Suprapubic skin (tissue), 4 donors: ENCODE results near the gene EXD3. TPM values are rescaled to one million over a fixed set of nuclear protein-coding genes. Genes with fewer than 3 reads are reported as not detected.

Source experiments
- DNase-seq, 2 donors: peaks; one replicate each; pipeline ENCODE4 v3.0.0-alpha.2; 2019; ENCODE audit warnings: low spot score in 2 of 2
- H3K27ac ChIP-seq: fragments of 200-600 bp; sonication (generic); one replicate; pipeline ENCODE4 v1.5.1; 2019
- H3K27me3 ChIP-seq: fragments of 200-600 bp; sonication (generic); one replicate; pipeline ENCODE4 v1.5.1; 2019
- H3K36me3 ChIP-seq: fragments of 200-600 bp; sonication (generic); one replicate; pipeline ENCODE4 v1.5.1; 2019
- H3K4me1 ChIP-seq: fragments of 200-600 bp; sonication (generic); one replicate; pipeline ENCODE4 v1.5.1; 2019
- H3K4me3 ChIP-seq: fragments of 200-600 bp; sonication (generic); one replicate; pipeline ENCODE4 v1.5.1; 2019; ENCODE audit warnings: mild to moderate bottlenecking
- H3K9me3 ChIP-seq: fragments of 200-600 bp; sonication (generic); one replicate; pipeline ENCODE4 v1.5.1; 2019
- EP300 ChIP-seq: sonication (generic); formaldehyde crosslinking; IDR thresholded peaks from one replicate; pipeline ENCODE4 v1.6.1; 2017; ENCODE audit warnings: antibody characterized with exemption
- POLR2A ChIP-seq, 2 donors: fragments of 450-650 bp; IDR thresholded peaks; one replicate each; pipeline ENCODE4 v1.6.1; 2017; ENCODE audit warnings: antibody characterized with exemption in 2 of 2, mild to moderate bottlenecking in 2 of 2, moderate library complexity in 2 of 2
- POLR2AphosphoS5 ChIP-seq, 3 donors: sonication (generic); formaldehyde crosslinking; IDR thresholded peaks; one replicate each; pipeline ENCODE4 v1.6.1; 2017; ENCODE audit warnings: antibody characterized with exemption in 3 of 3
- WGBS: methylation state at CpG from one replicate; pipeline ENCODE4 v1.1.5; 2018; 5-methylcytosine and 5-hydroxymethylcytosine counted together
- total RNA-seq, 4 donors: library from RNA; depleted of rRNA; stranded (reverse); fragments of >200 nt; gene quantifications; one replicate each; pipeline ENCODE4 v1.1.0, GENCODE V29; 2016
- TF ChIP-seq, protein P1 (sequence below), 2 donors: fragments of 200-600 bp in 1 of 2; fragments of 450-650 bp in 1 of 2; sonication (generic) in 1 of 2; IDR thresholded peaks; one replicate each; pipeline ENCODE4 v1.5.1; 2016 to 2019; ENCODE audit warnings: antibody characterized with exemption in 2 of 2, mild to moderate bottlenecking in 1 of 2, moderate library complexity in 1 of 2

The EXD3 gene
- total RNA-seq, 4 donors from 2014 or later: 7.3 to 54.0 (median 16.4) TPM

DNA sequence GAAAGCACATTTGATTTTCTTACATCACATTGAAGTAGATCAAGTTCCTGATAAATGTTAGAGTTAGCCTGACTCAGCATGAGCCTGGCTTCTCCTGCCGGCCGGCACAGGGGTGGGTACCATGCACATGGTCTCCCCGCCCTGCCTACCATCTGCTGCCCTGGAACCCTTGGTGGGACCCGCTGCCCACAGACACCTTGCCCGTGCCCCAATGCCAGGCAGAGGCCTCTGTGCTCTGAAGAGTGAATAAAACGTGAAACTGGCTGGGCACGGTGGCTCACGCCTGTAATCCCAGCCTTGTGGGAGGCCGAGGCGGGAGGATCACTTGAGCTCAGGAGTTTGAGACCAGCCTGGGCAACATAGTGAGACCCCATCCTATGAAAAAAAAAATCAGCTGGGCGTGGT lies 17.3 kb downstream of the EXD3 start:
- WGBS: 97% methylated on average over 10 of the region's 11 CpGs
- no peaks in the 10 kb centered on the region for H3K9me3 ChIP-seq
- no peak overlapping the region for H3K27ac ChIP-seq

DNA sequence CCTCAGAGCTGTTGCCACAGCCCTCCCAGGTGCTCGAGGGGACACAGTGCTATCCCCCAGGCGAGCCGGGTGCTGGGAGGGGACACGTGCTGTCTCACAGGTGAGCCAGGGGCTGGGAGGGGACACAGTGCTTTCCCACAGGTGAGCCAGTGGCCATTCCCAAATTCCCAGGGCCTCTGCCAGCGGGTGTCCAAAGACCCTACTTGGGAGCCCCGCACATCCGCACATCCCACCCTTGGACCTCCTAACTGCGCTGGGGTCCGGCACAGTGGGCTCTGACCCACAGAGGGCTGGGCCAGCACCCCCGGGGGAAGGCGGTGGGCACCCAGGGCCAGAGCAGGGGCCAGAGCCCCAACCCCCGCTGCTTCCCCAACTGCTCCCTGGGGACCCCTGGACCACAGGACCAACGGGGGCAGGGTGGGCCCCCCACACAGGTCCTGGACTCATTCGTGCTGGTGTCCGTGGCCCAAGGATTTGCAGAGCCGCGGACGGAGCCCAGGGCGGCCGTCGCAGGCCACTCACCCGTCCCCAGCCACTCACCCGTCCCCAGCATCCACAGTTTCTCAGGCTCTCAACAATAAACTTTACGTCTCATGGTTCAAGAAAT lies 17.9 kb downstream of the EXD3 start:
- DNase-seq: no peak
- WGBS: 95% methylated on average over 12 of the region's 24 CpGs
- H3K27ac ChIP-seq: no peak overlapping the region
- TF ChIP-seq POLR2A (IDR thresholded peaks at IDR 0.05): no peak
- TF ChIP-seq, protein P1, sequence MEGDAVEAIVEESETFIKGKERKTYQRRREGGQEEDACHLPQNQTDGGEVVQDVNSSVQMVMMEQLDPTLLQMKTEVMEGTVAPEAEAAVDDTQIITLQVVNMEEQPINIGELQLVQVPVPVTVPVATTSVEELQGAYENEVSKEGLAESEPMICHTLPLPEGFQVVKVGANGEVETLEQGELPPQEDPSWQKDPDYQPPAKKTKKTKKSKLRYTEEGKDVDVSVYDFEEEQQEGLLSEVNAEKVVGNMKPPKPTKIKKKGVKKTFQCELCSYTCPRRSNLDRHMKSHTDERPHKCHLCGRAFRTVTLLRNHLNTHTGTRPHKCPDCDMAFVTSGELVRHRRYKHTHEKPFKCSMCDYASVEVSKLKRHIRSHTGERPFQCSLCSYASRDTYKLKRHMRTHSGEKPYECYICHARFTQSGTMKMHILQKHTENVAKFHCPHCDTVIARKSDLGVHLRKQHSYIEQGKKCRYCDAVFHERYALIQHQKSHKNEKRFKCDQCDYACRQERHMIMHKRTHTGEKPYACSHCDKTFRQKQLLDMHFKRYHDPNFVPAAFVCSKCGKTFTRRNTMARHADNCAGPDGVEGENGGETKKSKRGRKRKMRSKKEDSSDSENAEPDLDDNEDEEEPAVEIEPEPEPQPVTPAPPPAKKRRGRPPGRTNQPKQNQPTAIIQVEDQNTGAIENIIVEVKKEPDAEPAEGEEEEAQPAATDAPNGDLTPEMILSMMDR (IDR thresholded peaks at IDR 0.05): no peak
- no peak for TF ChIP-seq EP300
- no peak for TF ChIP-seq POLR2AphosphoS5 (IDR thresholded peaks at IDR 0.05)
- H3K4me3 ChIP-seq: no peak overlapping the region
- H3K27me3 ChIP-seq: no peaks in the 10 kb centered on the region
- H3K4me1 ChIP-seq: peaks cover 17% of the 10 kb centered on the region
- no peaks in the 10 kb centered on the region for H3K9me3 ChIP-seq
- H3K36me3 ChIP-seq: no peaks in the 10 kb centered on the region

More for the DNA sequence above, 17.3 kb downstream of the EXD3 start:
- peaks cover 18% of the 10 kb centered on the region for H3K4me1 ChIP-seq
- TF ChIP-seq POLR2AphosphoS5 (IDR thresholded peaks at IDR 0.05): no peak
- no peak for TF ChIP-seq EP300
- TF ChIP-seq, protein P1 (IDR thresholded peaks at IDR 0.05): no peak
- TF ChIP-seq POLR2A (IDR thresholded peaks at IDR 0.05): no peak
- no peak overlapping the region for H3K4me3 ChIP-seq
- no peaks in the 10 kb centered on the region for H3K36me3 ChIP-seq
- H3K27me3 ChIP-seq: no peaks in the 10 kb centered on the region
- DNase-seq: no peak

DNA sequence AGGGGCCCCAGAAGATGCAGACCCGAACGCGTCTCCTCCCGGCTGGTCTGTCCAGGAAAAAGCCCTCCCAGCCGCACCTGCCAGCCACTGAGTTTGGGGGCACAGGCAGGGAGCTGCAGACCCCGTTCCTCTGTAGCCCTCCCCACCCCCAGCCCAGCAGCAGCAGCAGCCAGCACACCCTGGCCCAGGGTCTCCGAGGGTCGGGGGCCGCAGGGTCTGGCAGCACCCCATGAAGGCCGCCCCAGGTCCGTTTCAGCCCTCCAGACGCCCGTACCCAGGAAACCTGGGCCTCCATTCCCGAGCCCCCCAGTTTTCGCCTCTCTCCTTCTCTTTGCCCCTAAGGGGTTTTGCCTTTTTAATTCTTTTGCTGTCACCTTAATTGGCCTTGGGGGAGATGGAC lies 19.7 kb downstream of the EXD3 start:
- no peak for TF ChIP-seq POLR2A (IDR thresholded peaks at IDR 0.05)
- TF ChIP-seq, protein P1 (IDR thresholded peaks at IDR 0.05): no peak
- no peak for TF ChIP-seq POLR2AphosphoS5 (IDR thresholded peaks at IDR 0.05)
- no peak for TF ChIP-seq EP300
- Histone ChIP-seq H3K36me3 (no peaks in the 10 kb centered on the region), H3K4me3 (no peak overlapping the region), H3K9me3 (no peaks in the 10 kb centered on the region), H3K4me1 (peaks cover 17% of the 10 kb centered on the region), H3K27me3 (no peaks in the 10 kb centered on the region), H3K27ac (no peak overlapping the region)
- 96% methylated on average over 9 of the region's 15 CpGs for WGBS
- DNase-seq: no peak

DNA sequence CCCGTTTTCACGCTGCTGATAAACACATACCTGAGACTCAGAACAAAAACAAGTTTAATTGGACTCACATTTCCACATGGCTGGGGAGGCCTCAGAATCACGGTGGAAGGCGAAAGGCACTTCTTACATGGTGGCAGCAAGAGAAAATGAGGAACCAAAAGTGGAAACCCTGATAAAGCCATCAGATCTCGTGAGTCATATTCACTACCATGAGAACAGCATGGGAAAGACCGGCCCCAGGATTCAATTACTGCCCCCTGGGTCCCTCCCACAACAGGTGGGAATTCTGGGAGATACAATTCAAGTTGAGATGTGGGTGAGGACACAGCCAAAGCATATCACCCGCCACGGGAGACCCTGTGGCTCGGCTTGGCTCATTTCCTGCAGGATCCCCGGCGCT lies 20.2 kb downstream of the EXD3 start:
- Histone ChIP-seq H3K4me1 (peaks cover 16% of the 10 kb centered on the region), H3K9me3 (no peaks in the 10 kb centered on the region), H3K27ac (no peak overlapping the region), H3K36me3 (no peaks in the 10 kb centered on the region), H3K4me3 (no peak overlapping the region), H3K27me3 (no peaks in the 10 kb centered on the region)
- TF ChIP-seq POLR2AphosphoS5 (IDR thresholded peaks at IDR 0.05): no peak
- TF ChIP-seq POLR2A (IDR thresholded peaks at IDR 0.05): no peak
- TF ChIP-seq EP300: no peak
- TF ChIP-seq, protein P1 (IDR thresholded peaks at IDR 0.05): no peak
- WGBS: 97% methylated on average over 6 of the region's 11 CpGs
- no peak for DNase-seq

DNA sequence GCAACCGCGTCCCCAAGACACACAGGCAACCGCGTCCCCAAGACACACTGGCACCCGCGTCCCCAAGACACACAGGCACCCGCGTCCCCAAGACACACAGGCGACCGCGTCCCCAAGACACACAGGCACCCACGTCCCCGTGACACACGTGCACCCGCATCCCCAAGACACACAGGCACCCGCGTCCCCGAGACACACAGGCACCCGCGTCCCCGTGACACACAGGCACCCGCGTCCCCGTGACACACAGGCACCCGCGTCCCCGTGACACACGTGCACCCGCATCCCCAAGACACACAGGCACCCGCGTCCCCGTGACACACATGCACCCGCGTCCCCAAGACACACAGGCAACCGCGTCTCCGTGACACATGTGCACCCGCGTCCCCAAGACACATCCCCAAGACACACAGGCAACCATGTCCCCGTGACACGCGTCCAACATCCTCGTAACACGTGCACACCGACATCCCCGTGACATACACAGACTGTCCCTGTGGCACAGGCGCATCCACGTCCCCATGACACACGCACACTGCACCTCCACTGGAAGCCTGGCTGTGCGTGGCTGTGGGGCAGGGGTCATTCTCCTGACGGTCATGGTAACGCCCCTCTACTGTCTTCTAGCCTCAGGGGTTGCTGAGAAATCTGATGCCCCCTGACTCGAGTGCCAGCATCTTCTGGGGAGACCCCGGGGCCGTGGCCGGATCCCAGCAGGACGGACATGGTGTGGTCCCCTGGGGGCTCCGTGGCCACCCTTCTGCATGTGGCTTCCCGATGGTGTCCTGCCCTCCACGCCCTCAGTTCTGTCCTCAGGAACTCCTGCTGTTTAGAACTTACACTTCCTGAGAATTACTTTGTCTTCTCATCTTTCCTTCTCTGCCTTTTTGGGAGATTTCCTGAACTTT lies 24.1 kb downstream of the EXD3 start:
- H3K4me1 ChIP-seq: no peaks in the 10 kb centered on the region
- DNase-seq: no peak
- WGBS: 95% methylated on average over 60 of the region's 60 CpGs

More for the DNA sequence above, 24.1 kb downstream of the EXD3 start:
- no peaks in the 10 kb centered on the region for H3K27me3 ChIP-seq
- no peak overlapping the region for H3K27ac ChIP-seq
- no peaks in the 10 kb centered on the region for H3K9me3 ChIP-seq
- H3K4me3 ChIP-seq: no peak overlapping the region
- no peak for TF ChIP-seq POLR2AphosphoS5 (IDR thresholded peaks at IDR 0.05)
- no peak for TF ChIP-seq POLR2A (IDR thresholded peaks at IDR 0.05)
- TF ChIP-seq, protein P1 (IDR thresholded peaks at IDR 0.05): no peak
- TF ChIP-seq EP300: no peak
- H3K36me3 ChIP-seq: peaks cover 7% of the 10 kb centered on the region
